Right lobe of liver (tissue), 6 donors: ENCODE data around the gene MMD2. TPM values are rescaled to one million over a fixed set of nuclear protein-coding genes. Genes with fewer than 3 reads are reported as not detected.

Experiments
- ATAC-seq, 4 donors: fragments of 200-7000 bp; cut with Tn5 transposase; one replicate each; pipeline ENCODE4 v1.9.1; 2020; ENCODE audit warnings: mild to moderate bottlenecking in 4 of 4, moderate library complexity in 4 of 4
- DNase-seq, 3 donors: peaks; one replicate each; pipeline ENCODE4 v3.0.0-alpha.2; 2020
- H3K27ac ChIP-seq, 3 donors: fragments of 200-600 bp; one replicate each; pipeline ENCODE4 v1.8.0; 2022
- H3K27me3 ChIP-seq, 2 donors: fragments of 200-600 bp; one replicate each; pipeline ENCODE4 v1.8.0; 2022
- H3K36me3 ChIP-seq, 4 donors: fragments of 200-600 bp; sonication (generic) in 1 of 4; one replicate each; pipeline versions ENCODE4 v1.5.1 to v1.8.0; 2017 to 2022; ENCODE audit warnings: control low read depth in 1 of 4
- H3K4me1 ChIP-seq, 4 donors: fragments of 200-600 bp; sonication (generic) in 1 of 4; one replicate each; pipeline versions ENCODE4 v1.5.1 to v1.8.0; 2017 to 2022; ENCODE audit warnings: control low read depth in 1 of 4
- H3K4me3 ChIP-seq, 3 donors: fragments of 200-600 bp; one replicate each; pipeline ENCODE4 v1.8.0; 2022
- H3K9me3 ChIP-seq, 4 donors: fragments of 200-600 bp; sonication (generic) in 1 of 4; one replicate each; pipeline versions ENCODE4 v1.5.1 to v1.8.0; 2017 to 2022; ENCODE audit warnings: control low read depth in 1 of 4
- CTCF ChIP-seq, 4 donors: fragments of 200-600 bp in 3 of 4; fragments of 450-650 bp in 1 of 4; IDR thresholded peaks; one replicate each; pipeline versions ENCODE4 v1.5.1 to v1.8.0; 2016 to 2022; ENCODE audit warnings: antibody characterized with exemption in 4 of 4, mild to moderate bottlenecking in 2 of 4
- POLR2A ChIP-seq: fragments of 450-650 bp; IDR thresholded peaks from one replicate; pipeline ENCODE4 v1.6.1; 2017; ENCODE audit warnings: antibody characterized with exemption, mild to moderate bottlenecking
- WGBS: methylation state at CpG from one replicate; pipeline ENCODE4 v1.1.6; 2018; ENCODE audit warnings: low coverage, low lambda C conversion rate; ENCODE audit not compliant: insufficient coverage; ENCODE audit errors: missing lambda C conversion rate; 5-methylcytosine and 5-hydroxymethylcytosine counted together
- intact Hi-C, 2 donors: fragments of 100-400 bp; cut with DNase I; formaldehyde crosslinking; loops; one replicate each; pipeline versions ENCODE4 v1.11.2 to v1.14.1; 2022
- total RNA-seq, 6 experiments: library from RNA; depleted of rRNA in 2 of 6; stranded (reverse); fragments of >200 nt in 2 of 6; fragmentation: NEBNext Ultra II Directional in 3 of 6; extraction: Animal tissue kit (Norgen Biotek cat#: 25700) in 3 of 6; gene quantifications; one replicate each; pipeline versions ENCODE4 v1.1.0 to v1.2.4, GENCODE V29; 2016 to 2023
- donor health status: DM: no; HTN: yes; CAD: no.
- donor health status: DM: no; HTN: no; CAD: no.
- donor health status: DM: no; HTN: no; CAD: no.
- donor health status: DM: no; HTN: yes; CAD: no.
- donor health status: DM: no; HTN: yes; CAD: no.

Gene MMD2
- total RNA-seq, 6 experiments from 2014 or later, result not detected

- Histone ChIP-seq H3K27ac (no peak overlapping the region), H3K27me3 (no peaks in the 10 kb centered on the region), H3K4me3 (no peak overlapping the region), H3K9me3 (no peaks in the 10 kb centered on the region), H3K36me3 (no peaks in the 10 kb centered on the region), H3K4me1 (no peaks in the 10 kb centered on the region)
- 17% methylated on average over 3 of the region's 19 CpGs for WGBS
- intact Hi-C loops, result no loop called here
- DNase-seq (no peak), ATAC-seq (peak in 1 of 4 donors; percentile 11)
- TF ChIP-seq POLR2A, result no peak
- no peak for TF ChIP-seq CTCF (IDR thresholded peaks at IDR 0.05)
Measured at GRCh38 chr7:4871930-4872675, 86.9 kb downstream of the MMD2 start.

- no peaks in the 10 kb centered on the region for H3K27me3 ChIP-seq
- no peak for ATAC-seq
Measured at GRCh38 chr7:4871056-4871680, 87.8 kb downstream of the MMD2 start.

GRCh38 chr7:4868493-4868892 lies 90.5 kb downstream of the MMD2 start:
- TF ChIP-seq POLR2A (no peak), CTCF (IDR thresholded peaks at IDR 0.05) (no peak)
- ATAC-seq (no peak), DNase-seq (no peak)
- no peaks in the 10 kb centered on the region for H3K4me1 ChIP-seq
- 51% methylated on average over 2 of the region's 5 CpGs for WGBS
- no peak overlapping the region for H3K4me3 ChIP-seq
- H3K36me3 ChIP-seq, result no peaks in the 10 kb centered on the region
- intact Hi-C loops, result no loop called here
- H3K9me3 ChIP-seq, result no peaks in the 10 kb centered on the region
- no peak overlapping the region for H3K27ac ChIP-seq
- no peaks in the 10 kb centered on the region for H3K27me3 ChIP-seq

More at GRCh38 chr7:4871056-4871680, 87.8 kb downstream of the MMD2 start:
- H3K9me3 ChIP-seq, result no peaks in the 10 kb centered on the region
- no peak overlapping the region for H3K27ac ChIP-seq
- intact Hi-C loops, result no loop called here
- H3K4me3 ChIP-seq, result no peak overlapping the region
- TF ChIP-seq POLR2A (no peak), CTCF (IDR thresholded peaks at IDR 0.05) (no peak)
- no peaks in the 10 kb centered on the region for H3K4me1 ChIP-seq
- WGBS, result 56% methylated on average over 17 of the region's 23 CpGs
- DNase-seq, result no peak
- no peaks in the 10 kb centered on the region for H3K36me3 ChIP-seq

GRCh38 chr7:4866528-4867496 lies 92.2 kb downstream of the MMD2 start:
- TF ChIP-seq POLR2A, result no peak
- TF ChIP-seq CTCF (IDR thresholded peaks at IDR 0.05), result no peak
- Histone ChIP-seq H3K27me3 (no peaks in the 10 kb centered on the region), H3K9me3 (no peaks in the 10 kb centered on the region), H3K27ac (no peak overlapping the region), H3K36me3 (no peaks in the 10 kb centered on the region), H3K4me1 (no peaks in the 10 kb centered on the region), H3K4me3 (no peak overlapping the region)
- ATAC-seq (no peak), DNase-seq (no peak)
- 64% methylated on average over 4 of the region's 9 CpGs for WGBS
- intact Hi-C loops, result no loop called here
